Karpas-422 (cell line): Measurements from ENCODE around the gene KDM6B. TPM values are rescaled to one million over a fixed set of nuclear protein-coding genes. Genes with fewer than 3 reads are reported as not detected.

Experiments used
- DNase-seq: peaks from one replicate; pipeline ENCODE4 v3.0.0-alpha.2; 2015
- H2AFZ ChIP-seq: fragments of 200-600 bp; sonication (generic); 2 replicates; pipeline ENCODE4 v1.6.1; 2014; ENCODE audit warnings: antibody characterized with exemption, low read length, mixed read lengths
- H3K27ac ChIP-seq: fragments of 200-600 bp; sonication (generic); 2 replicates; pipeline ENCODE4 v1.5.1; 2014; ENCODE audit warnings: mild to moderate bottlenecking, low read length, moderate library complexity
- H3K27me3 ChIP-seq: fragments of 200-600 bp; sonication (generic); 2 replicates; pipeline ENCODE4 v1.6.1; 2014; ENCODE audit warnings: low read length, mixed read lengths
- H3K36me3 ChIP-seq: fragments of 200-600 bp; sonication (generic); 2 replicates; pipeline ENCODE4 v1.6.1; 2014; ENCODE audit warnings: low read length, mixed read lengths; ENCODE audit not compliant: insufficient read depth
- H3K4me1 ChIP-seq: fragments of 200-600 bp; sonication (generic); 2 replicates; pipeline ENCODE4 v1.6.1; 2014; ENCODE audit warnings: mild to moderate bottlenecking, low read length, mixed read lengths
- H3K4me2 ChIP-seq: fragments of 200-600 bp; sonication (generic); 2 replicates; pipeline ENCODE4 v1.6.1; 2014; ENCODE audit warnings: low read length, low read depth, mild to moderate bottlenecking; ENCODE audit not compliant: poor library complexity, severe bottlenecking
- H3K4me3 ChIP-seq: fragments of 200-600 bp; sonication (generic); 2 replicates; pipeline ENCODE4 v1.5.1; 2014; ENCODE audit warnings: mild to moderate bottlenecking, antibody characterized with exemption, low read length, mixed read lengths
- H3K79me2 ChIP-seq: fragments of 200-600 bp; sonication (generic); 2 replicates; pipeline ENCODE4 v1.6.1; 2014; ENCODE audit warnings: mild to moderate bottlenecking, low read length, mixed read lengths
- H3K9ac ChIP-seq: fragments of 200-600 bp; sonication (generic); 2 replicates; pipeline ENCODE4 v1.6.0; 2014; ENCODE audit warnings: low read length
- H3K9me2 ChIP-seq: fragments of 200-600 bp; sonication (generic), shearing (Covaris generic); replicated peaks from 2 replicates; pipeline ENCODE4 v1.6.0; 2014; ENCODE audit warnings: mild to moderate bottlenecking, low read length, moderate library complexity; ENCODE audit not compliant: insufficient read depth
- H3K9me3 ChIP-seq: fragments of 300-700, 200-600 bp; sonication (generic); 2 replicates; pipeline ENCODE4 v1.6.1; 2014; ENCODE audit warnings: low read length, mixed read lengths
- H4K20me1 ChIP-seq: fragments of 200-600 bp; sonication (generic); 2 replicates; pipeline ENCODE4 v1.6.1; 2014; ENCODE audit warnings: mild to moderate bottlenecking, antibody characterized with exemption, low read length, low read depth; ENCODE audit not compliant: insufficient read depth
- total RNA-seq: library from RNA; depleted of rRNA; stranded (reverse); fragments of >200 nt; shearing (Covaris generic); gene quantifications from 2 replicates; pipeline ENCODE4 v1.2.3, GENCODE V29; 2014; ENCODE audit warnings: low replicate concordance; rRNA removed

Gene KDM6B, protein sequence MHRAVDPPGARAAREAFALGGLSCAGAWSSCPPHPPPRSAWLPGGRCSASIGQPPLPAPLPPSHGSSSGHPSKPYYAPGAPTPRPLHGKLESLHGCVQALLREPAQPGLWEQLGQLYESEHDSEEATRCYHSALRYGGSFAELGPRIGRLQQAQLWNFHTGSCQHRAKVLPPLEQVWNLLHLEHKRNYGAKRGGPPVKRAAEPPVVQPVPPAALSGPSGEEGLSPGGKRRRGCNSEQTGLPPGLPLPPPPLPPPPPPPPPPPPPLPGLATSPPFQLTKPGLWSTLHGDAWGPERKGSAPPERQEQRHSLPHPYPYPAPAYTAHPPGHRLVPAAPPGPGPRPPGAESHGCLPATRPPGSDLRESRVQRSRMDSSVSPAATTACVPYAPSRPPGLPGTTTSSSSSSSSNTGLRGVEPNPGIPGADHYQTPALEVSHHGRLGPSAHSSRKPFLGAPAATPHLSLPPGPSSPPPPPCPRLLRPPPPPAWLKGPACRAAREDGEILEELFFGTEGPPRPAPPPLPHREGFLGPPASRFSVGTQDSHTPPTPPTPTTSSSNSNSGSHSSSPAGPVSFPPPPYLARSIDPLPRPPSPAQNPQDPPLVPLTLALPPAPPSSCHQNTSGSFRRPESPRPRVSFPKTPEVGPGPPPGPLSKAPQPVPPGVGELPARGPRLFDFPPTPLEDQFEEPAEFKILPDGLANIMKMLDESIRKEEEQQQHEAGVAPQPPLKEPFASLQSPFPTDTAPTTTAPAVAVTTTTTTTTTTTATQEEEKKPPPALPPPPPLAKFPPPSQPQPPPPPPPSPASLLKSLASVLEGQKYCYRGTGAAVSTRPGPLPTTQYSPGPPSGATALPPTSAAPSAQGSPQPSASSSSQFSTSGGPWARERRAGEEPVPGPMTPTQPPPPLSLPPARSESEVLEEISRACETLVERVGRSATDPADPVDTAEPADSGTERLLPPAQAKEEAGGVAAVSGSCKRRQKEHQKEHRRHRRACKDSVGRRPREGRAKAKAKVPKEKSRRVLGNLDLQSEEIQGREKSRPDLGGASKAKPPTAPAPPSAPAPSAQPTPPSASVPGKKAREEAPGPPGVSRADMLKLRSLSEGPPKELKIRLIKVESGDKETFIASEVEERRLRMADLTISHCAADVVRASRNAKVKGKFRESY (N-terminal part only)
- 11.9 and 34.6 TPM in 2 replicates for total RNA-seq

DNA sequence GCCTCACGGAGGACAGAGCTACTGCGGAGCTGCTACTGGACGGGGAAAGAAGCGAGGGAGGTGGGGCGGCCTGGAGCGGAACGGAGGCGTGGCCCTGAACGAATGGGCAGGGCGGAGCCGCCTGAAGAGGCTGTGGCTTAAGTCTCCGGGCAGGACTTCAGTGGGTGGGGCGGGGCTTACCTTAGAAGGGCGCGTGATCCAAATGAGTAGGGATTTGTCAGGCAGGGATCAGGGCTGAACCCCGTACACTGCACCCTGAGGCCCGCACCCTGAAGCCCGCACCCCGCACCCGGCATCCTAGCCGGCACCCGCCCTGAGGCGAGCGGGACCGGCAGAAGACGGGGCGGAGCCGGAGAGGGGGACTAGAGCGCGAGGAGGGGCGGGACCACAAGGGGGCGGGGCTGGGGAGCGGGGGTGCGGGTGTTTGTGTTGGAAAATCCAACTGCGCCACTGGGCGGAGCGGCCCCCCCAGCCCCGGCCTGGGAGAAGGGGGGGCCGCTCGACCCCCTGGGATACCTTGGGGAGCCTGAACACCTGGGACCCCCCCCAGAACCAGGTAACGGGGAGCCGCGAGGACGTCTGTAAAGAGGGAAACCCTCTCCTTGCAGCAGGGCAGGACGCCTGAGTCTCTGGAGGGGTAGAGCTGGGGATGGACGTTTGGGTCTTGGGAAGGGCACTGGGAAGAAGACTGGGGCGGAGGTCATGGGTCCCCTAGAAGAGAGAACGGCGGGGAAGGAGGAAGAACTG, at the start of gene KDM6B:
Gene KDM6B, plus strand, starts transcription at position 423 of the 747 bp plus-strand sequence. CDS start 11,338 bp downstream, outside the sequence.
- Histone ChIP-seq H3K27ac (peak within 1 kb of the TSS; percentile 97), H3K9me3 (no peaks in the 10 kb centered on the region), H3K9me2 (no peaks in the 10 kb centered on the region), H4K20me1 (no peaks in the 10 kb centered on the region), H3K4me1 (peaks cover 38% of the 10 kb centered on the region), H3K27me3 (no peaks in the 10 kb centered on the region), H3K9ac (peak within 1 kb of the TSS; percentile 81), H3K4me2 (peak within 1 kb of the TSS; percentile 97), H3K36me3 (no peaks in the 10 kb centered on the region), H2AFZ (peak within 1 kb of the TSS; percentile 34; the same call in 1 of the 2 replicates), H3K79me2 (no peaks in the 10 kb centered on the region; the same call in 1 of the 2 replicates), H3K4me3 (peak within 1 kb of the TSS; percentile 81)
- peak; percentile 94 for DNase-seq

DNA sequence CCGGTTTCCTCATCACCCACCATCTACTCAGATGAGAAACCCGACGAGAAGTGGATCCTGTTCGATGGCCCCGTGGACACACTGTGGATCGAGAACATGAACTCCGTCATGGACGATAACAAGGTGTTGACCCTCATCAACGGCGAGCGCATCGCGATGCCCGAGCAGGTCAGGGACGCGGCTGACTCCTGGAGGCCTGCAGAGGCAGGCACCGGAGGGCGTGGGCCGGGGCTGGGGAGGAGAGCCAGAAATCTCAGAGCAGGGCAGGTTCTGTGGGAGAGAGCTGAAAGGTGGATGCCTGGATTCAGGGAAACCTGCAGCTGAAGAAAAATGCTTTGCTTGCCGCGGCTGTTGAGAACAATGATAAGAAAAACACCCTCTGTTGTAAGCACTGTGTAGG, 47.2 kb upstream of the KDM6B start:
- Histone ChIP-seq H3K27me3 (no peaks in the 10 kb centered on the region), H3K9me2 (no peaks in the 10 kb centered on the region), H4K20me1 (no peaks in the 10 kb centered on the region), H3K79me2 (no peaks in the 10 kb centered on the region), H3K4me1 (peaks cover 19% of the 10 kb centered on the region), H3K27ac (no peak overlapping the region), H2AFZ (no peak overlapping the region), H3K4me2 (no peak overlapping the region), H3K9me3 (no peaks in the 10 kb centered on the region), H3K9ac (no peak overlapping the region), H3K4me3 (no peak overlapping the region), H3K36me3 (no peaks in the 10 kb centered on the region)
- no peak for DNase-seq

DNA sequence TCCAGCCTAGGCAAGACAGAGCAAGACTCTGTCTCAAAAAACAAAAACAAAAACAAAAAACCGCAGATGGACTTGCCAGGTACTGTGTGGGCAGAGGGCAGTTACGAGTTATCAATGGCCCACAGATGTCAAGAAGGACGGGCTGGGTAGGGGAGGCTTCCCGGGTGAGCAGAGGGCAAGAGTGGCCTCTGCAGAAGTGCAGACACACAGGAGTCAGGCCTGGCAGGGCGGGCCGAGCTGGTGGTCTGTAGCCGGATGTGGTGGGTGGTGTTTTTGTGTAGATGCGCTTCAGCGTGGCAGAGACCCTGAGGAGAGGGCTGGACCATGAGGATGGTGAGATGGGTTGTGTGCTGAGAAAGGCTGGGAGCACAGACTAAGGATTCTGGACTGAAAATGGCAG, 44.9 kb upstream of the KDM6B start:
- Histone ChIP-seq H3K36me3 (no peaks in the 10 kb centered on the region), H3K27ac (no peak overlapping the region), H2AFZ (no peak overlapping the region), H3K4me3 (no peak overlapping the region), H3K9me2 (no peaks in the 10 kb centered on the region), H3K9ac (no peak overlapping the region), H4K20me1 (no peaks in the 10 kb centered on the region), H3K4me1 (peaks cover 16% of the 10 kb centered on the region), H3K9me3 (no peaks in the 10 kb centered on the region), H3K79me2 (no peaks in the 10 kb centered on the region), H3K27me3 (no peaks in the 10 kb centered on the region), H3K4me2 (no peak overlapping the region)
- no peak for DNase-seq

DNA sequence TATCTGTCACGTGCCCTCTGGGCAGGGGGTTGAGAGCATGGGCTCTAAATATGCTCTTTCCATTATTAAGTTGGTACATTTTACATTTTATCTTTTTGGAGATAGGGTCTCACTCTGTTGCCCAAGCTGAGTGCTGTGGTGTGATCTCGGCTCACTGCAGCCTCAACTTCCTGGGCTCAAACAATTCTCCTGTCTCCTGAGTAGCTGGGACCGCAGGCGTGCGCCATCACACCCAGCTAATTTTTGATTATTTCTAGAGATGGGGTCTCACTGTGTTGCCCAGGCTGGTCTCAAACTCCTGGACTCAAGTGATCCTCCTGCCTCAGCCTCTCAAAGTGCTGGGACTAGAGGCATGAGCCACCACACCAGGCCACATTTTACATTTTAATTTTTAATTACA, 43.9 kb upstream of the KDM6B start:
- Histone ChIP-seq H2AFZ (no peak overlapping the region), H3K4me1 (peaks cover 11% of the 10 kb centered on the region), H3K9ac (no peak overlapping the region), H3K9me2 (no peaks in the 10 kb centered on the region), H3K79me2 (no peaks in the 10 kb centered on the region), H3K9me3 (no peaks in the 10 kb centered on the region), H3K4me2 (no peak overlapping the region), H3K27ac (no peak overlapping the region), H3K36me3 (no peaks in the 10 kb centered on the region), H3K4me3 (no peak overlapping the region), H4K20me1 (no peaks in the 10 kb centered on the region), H3K27me3 (no peaks in the 10 kb centered on the region)
- no peak for DNase-seq

DNA sequence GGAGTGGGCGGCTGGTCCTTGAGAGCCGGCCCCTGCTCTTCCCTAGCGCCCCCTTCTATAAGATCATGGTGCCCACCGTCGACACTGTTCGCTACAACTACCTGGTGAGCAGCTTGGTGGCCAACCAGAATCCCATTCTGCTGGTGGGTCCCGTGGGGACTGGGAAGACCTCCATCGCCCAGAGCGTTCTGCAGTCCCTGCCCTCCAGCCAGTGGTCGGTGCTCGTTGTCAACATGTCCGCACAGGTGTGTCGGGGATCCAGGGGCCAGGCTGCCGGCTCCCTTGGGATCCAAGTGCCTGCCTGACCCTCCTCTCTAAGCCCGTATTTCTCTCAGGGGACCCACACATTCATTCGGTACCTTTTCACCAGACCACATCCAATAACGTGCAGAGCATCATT, 41.4 kb upstream of the KDM6B start:
- Histone ChIP-seq H2AFZ (no peak overlapping the region), H3K27ac (no peak overlapping the region), H3K79me2 (no peaks in the 10 kb centered on the region), H3K9me2 (no peaks in the 10 kb centered on the region), H3K4me1 (no peaks in the 10 kb centered on the region), H3K9ac (no peak overlapping the region), H3K36me3 (no peaks in the 10 kb centered on the region), H3K4me3 (no peak overlapping the region), H3K4me2 (no peak overlapping the region), H3K27me3 (no peaks in the 10 kb centered on the region), H4K20me1 (no peaks in the 10 kb centered on the region), H3K9me3 (no peaks in the 10 kb centered on the region)
- no peak for DNase-seq

DNA sequence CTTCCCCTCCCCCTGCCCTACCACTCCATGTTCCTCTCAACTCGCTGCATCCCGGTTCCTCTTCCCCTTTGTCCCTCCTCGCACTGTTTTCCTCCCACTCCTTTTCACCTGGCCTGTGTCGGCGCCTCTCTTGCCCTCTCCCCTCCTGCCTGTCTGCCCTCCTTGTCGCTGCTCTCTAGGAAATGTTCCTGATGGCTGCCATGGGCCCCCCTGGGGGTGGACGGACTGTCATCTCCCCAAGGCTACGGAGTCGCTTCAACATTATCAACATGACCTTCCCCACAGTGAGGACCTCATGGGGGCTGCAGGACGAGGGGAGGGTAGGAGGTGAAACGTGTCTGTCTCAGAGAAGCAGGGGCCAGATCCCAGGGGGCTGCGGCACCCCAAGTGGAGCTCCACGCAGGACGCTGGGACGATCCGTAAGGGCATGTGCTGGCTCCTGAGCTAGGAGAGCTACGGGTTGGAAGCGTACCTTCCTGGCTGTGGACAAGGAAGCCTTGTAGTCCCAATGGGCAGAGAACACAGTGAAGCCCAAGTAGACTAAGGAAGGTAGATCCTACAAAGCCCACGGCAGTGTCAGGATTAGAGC, 39.8 kb upstream of the KDM6B start:
- Histone ChIP-seq H3K4me3 (no peak overlapping the region), H2AFZ (no peak overlapping the region), H3K4me2 (no peak overlapping the region), H3K27me3 (no peaks in the 10 kb centered on the region), H3K9me2 (no peaks in the 10 kb centered on the region), H3K36me3 (no peaks in the 10 kb centered on the region), H3K4me1 (no peaks in the 10 kb centered on the region), H3K27ac (no peak overlapping the region), H3K79me2 (no peaks in the 10 kb centered on the region), H3K9ac (no peak overlapping the region), H3K9me3 (no peaks in the 10 kb centered on the region), H4K20me1 (no peaks in the 10 kb centered on the region)
- DNase-seq: no peak

DNA sequence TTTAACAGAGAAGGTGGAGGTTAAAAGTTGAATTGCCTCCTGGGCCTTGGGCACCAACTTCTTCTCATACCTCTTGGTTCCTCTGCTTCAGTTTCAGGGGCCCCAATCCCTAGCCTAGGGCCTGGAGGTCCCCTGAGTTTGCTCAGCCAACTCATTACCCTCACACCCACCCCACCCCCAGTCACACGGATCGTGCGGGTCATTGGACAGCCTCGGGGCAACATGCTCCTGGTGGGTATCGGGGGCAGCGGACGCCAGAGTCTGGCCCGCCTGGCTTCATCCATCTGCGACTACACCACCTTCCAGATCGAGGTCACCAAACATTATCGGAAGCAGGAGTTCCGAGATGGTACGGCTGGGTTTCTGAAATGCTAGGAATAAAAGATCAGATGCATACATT, 36.0 kb upstream of the KDM6B start:
- DNase-seq: no peak
- no peak overlapping the region for H2AFZ ChIP-seq
- no peak overlapping the region for H3K9ac ChIP-seq

More for the DNA sequence above, 36.0 kb upstream of the KDM6B start:
- H3K27me3 ChIP-seq: no peaks in the 10 kb centered on the region
- H3K4me1 ChIP-seq: peaks cover 7% of the 10 kb centered on the region
- no peaks in the 10 kb centered on the region for H3K36me3 ChIP-seq
- no peaks in the 10 kb centered on the region for H3K79me2 ChIP-seq
- H4K20me1 ChIP-seq: no peaks in the 10 kb centered on the region
- no peak overlapping the region for H3K27ac ChIP-seq
- no peak overlapping the region for H3K4me3 ChIP-seq
- no peak overlapping the region for H3K4me2 ChIP-seq
- H3K9me3 ChIP-seq: no peaks in the 10 kb centered on the region
- H3K9me2 ChIP-seq: no peaks in the 10 kb centered on the region
